ENCODE measurements around the gene ALDH3B1.

The ALDH3B1 gene

DNA sequence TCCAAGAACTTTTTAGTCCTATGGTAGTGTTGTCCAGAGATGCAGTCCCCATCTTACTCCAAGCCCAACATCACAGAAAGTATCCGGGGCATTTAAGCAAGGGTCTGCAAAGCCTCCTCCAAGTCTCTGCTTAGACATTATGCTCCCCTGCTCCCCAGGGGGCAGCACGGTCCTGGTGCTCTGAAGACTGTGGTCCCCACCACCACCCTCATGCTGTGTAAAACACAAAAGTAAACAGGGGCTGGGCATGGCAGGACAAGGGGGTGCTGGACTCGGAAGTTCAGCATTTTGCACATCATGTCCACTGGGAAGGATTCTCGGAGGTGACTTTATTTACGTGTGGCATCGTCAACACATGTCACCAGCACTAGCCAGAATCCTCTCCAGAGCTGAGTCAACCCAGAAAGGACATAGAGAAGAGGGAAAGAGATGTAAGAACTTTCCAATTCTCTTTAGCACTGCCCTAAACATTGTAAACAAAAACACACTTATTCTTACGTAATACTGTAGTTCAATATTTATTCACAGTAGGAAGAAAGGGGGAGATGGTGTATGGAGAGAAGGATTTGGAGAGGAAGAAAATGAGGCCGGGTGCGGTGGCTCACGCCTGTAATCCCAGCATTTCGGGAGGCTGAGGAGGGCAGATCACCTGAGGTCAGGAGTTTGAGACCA lies 66.4 kb downstream of the ALDH3B1 start:
- DNase-seq = no peak

- no peak for DNase-seq
Measured at GRCh38 chr11:68077617-68078582, 67.8 kb downstream of the ALDH3B1 start.
